Parathyroid adenoma (tissue), 2 donors: ENCODE data around the gene SNX33.

Source experiments
- H2AFZ ChIP-seq: fragments of 300-600 bp; sonication (generic); one replicate; pipeline ENCODE4 v1.7.0; 2017; ENCODE audit warnings: antibody characterized with exemption, mild to moderate bottlenecking
- H3K27ac ChIP-seq: fragments of 300-600 bp; sonication (generic); one replicate; pipeline ENCODE4 v1.7.0; 2017
- H3K27me3 ChIP-seq: fragments of 300-600 bp; sonication (generic); one replicate; pipeline ENCODE4 v1.7.0; 2017; ENCODE audit warnings: low read length; ENCODE audit not compliant: control insufficient read depth, insufficient read depth
- H3K36me3 ChIP-seq: fragments of 300-600 bp; sonication (generic); one replicate; pipeline ENCODE4 v1.7.0; 2017; ENCODE audit warnings: low read length; ENCODE audit not compliant: control insufficient read depth, insufficient read depth
- H3K4me1 ChIP-seq: fragments of 300-600 bp; sonication (generic); one replicate; pipeline ENCODE4 v1.7.0; 2017; ENCODE audit warnings: control low read depth
- H3K4me2 ChIP-seq: fragments of 300-600 bp; sonication (generic); one replicate; pipeline ENCODE4 v1.7.0; 2017; ENCODE audit warnings: low read length
- H3K4me3 ChIP-seq: fragments of 300-600 bp; sonication (generic); one replicate; pipeline ENCODE4 v1.7.0; 2017; ENCODE audit warnings: low read depth, low read length
- H3K79me2 ChIP-seq: fragments of 300-600 bp; sonication (generic); one replicate; pipeline ENCODE4 v1.7.0; 2017; ENCODE audit warnings: control low read depth
- H3K9ac ChIP-seq: fragments of 300-600 bp; sonication (generic); one replicate; pipeline ENCODE4 v1.7.0; 2017; ENCODE audit warnings: mild to moderate bottlenecking
- H3K9me3 ChIP-seq: fragments of 300-600 bp; sonication (generic); one replicate; pipeline ENCODE4 v1.7.0; 2017; ENCODE audit warnings: low read length; ENCODE audit not compliant: control insufficient read depth
- TF ChIP-seq, protein P1 (sequence below): fragments of 300-600 bp; sonication (generic); IDR thresholded peaks from one replicate; pipeline ENCODE4 v1.7.0; 2017; ENCODE audit warnings: antibody characterized with exemption, mild to moderate bottlenecking
- donor health status: primary hyperparathyroidism.

Gene SNX33

GRCh38 chr15:75606711-75607699 lies 40.7 kb upstream of the SNX33 start:
- H3K79me2 ChIP-seq, result no peaks in the 10 kb centered on the region
- no peak overlapping the region for H3K4me3 ChIP-seq
- no peak overlapping the region for H3K4me2 ChIP-seq
- H3K27me3 ChIP-seq, result no peaks in the 10 kb centered on the region
- no peak overlapping the region for H2AFZ ChIP-seq
- no peaks in the 10 kb centered on the region for H3K4me1 ChIP-seq
- no peak overlapping the region for H3K27ac ChIP-seq
- TF ChIP-seq, protein P1, sequence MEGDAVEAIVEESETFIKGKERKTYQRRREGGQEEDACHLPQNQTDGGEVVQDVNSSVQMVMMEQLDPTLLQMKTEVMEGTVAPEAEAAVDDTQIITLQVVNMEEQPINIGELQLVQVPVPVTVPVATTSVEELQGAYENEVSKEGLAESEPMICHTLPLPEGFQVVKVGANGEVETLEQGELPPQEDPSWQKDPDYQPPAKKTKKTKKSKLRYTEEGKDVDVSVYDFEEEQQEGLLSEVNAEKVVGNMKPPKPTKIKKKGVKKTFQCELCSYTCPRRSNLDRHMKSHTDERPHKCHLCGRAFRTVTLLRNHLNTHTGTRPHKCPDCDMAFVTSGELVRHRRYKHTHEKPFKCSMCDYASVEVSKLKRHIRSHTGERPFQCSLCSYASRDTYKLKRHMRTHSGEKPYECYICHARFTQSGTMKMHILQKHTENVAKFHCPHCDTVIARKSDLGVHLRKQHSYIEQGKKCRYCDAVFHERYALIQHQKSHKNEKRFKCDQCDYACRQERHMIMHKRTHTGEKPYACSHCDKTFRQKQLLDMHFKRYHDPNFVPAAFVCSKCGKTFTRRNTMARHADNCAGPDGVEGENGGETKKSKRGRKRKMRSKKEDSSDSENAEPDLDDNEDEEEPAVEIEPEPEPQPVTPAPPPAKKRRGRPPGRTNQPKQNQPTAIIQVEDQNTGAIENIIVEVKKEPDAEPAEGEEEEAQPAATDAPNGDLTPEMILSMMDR, result no peak
- no peak overlapping the region for H3K9ac ChIP-seq
- H3K36me3 ChIP-seq, result no peaks in the 10 kb centered on the region
- no peaks in the 10 kb centered on the region for H3K9me3 ChIP-seq

- TF ChIP-seq, protein P1, result no peak
- H3K9ac ChIP-seq, result no peak overlapping the region
- no peaks in the 10 kb centered on the region for H3K36me3 ChIP-seq
These were observed 30.9 kb upstream of the SNX33 start for GRCh38 chr15:75616766-75617165.

DNA sequence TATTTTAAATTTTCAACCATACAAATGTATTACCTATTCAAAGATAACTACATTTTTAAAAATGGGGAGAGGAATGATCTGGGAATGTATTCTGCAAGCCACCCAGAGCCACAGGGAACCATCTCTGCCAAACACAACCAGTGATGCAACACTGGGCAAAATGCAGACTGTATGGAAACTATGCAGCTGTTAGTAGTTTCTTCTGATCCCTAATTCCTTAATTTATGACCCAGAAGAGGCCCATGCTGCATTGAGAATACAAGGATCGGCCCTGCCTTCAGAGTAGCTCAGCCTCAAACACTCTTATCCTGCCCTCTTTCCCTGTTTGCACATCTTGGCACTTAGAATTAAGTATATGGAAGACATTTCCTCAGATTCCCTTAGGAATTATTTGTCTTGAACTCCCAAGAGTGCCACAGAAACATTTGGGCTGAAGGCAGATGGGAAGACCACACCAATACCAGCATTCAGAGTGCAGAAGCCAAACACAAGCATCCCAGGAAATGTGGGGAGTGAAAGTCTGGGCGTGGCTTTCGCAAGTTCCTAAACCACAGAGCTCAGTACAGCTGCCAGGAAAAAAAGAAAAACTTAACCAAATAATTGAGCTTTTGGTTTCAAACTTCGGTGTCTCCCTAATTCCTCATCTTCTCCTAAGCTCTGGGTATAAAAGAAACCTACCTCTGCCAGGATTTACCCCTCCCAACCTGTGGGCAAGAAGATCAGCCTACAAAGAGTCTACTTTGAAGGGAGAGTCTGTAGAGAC lies 27.5 kb upstream of the SNX33 start:
- Histone ChIP-seq H3K27me3 (no peaks in the 10 kb centered on the region), H3K4me2 (no peak overlapping the region), H3K79me2 (no peaks in the 10 kb centered on the region), H3K9me3 (no peaks in the 10 kb centered on the region), H3K4me1 (no peaks in the 10 kb centered on the region), H2AFZ (no peak overlapping the region), H3K4me3 (no peak overlapping the region), H3K36me3 (no peaks in the 10 kb centered on the region), H3K9ac (no peak overlapping the region), H3K27ac (no peak overlapping the region)
- TF ChIP-seq, protein P1, result no peak

More at GRCh38 chr15:75616766-75617165, 30.9 kb upstream of the SNX33 start:
- Histone ChIP-seq H3K79me2 (no peaks in the 10 kb centered on the region), H3K4me3 (no peak overlapping the region), H3K4me1 (no peaks in the 10 kb centered on the region), H3K4me2 (no peak overlapping the region), H3K27me3 (no peaks in the 10 kb centered on the region), H3K27ac (no peak overlapping the region), H3K9me3 (no peaks in the 10 kb centered on the region), H2AFZ (no peak overlapping the region)

- H3K27ac ChIP-seq, result no peak overlapping the region
These were observed 26.8 kb upstream of the SNX33 start for GRCh38 chr15:75620841-75621391.

More at GRCh38 chr15:75620841-75621391, 26.8 kb upstream of the SNX33 start:
- H3K4me2 ChIP-seq, result no peak overlapping the region
- no peaks in the 10 kb centered on the region for H3K4me1 ChIP-seq
- H3K79me2 ChIP-seq, result no peaks in the 10 kb centered on the region
- no peak overlapping the region for H3K4me3 ChIP-seq
- H3K36me3 ChIP-seq, result no peaks in the 10 kb centered on the region
- TF ChIP-seq, protein P1, result no peak
- no peaks in the 10 kb centered on the region for H3K9me3 ChIP-seq
- no peaks in the 10 kb centered on the region for H3K27me3 ChIP-seq
- no peak overlapping the region for H3K9ac ChIP-seq
- H2AFZ ChIP-seq, result no peak overlapping the region
